GM12878 (cell line): ENCODE measurements around the gene GPR146. TPM values are rescaled to one million over a fixed set of nuclear protein-coding genes. Genes with fewer than 3 reads are reported as not detected.

ENCODE experiments used
- BACH1 ChIP-seq: fragments of 450-650 bp; IDR thresholded peaks from 2 replicates; pipeline ENCODE4 v1.6.1; 2017; ENCODE audit warnings: mild to moderate bottlenecking, borderline replicate concordance
- BRCA1 ChIP-seq: IDR thresholded peaks from 2 replicates; pipeline ENCODE4 v1.6.1; 2011; ENCODE audit warnings: low read depth, low read length, improper control_type of control experiment
- CREB1 ChIP-seq: IDR thresholded peaks from 2 replicates; pipeline ENCODE4 v1.6.1; 2012; ENCODE audit warnings: low read depth, mild to moderate bottlenecking, inconsistent platforms
- DPF2 ChIP-seq: fragments of 450-650 bp; IDR thresholded peaks from 2 replicates; pipeline ENCODE4 v1.6.1; 2017; ENCODE audit warnings: mild to moderate bottlenecking
- FOXK2 ChIP-seq: fragments of 450-650 bp; IDR thresholded peaks from 2 replicates; pipeline ENCODE4 v1.6.1; 2017; ENCODE audit warnings: mild to moderate bottlenecking, moderate library complexity
- IKZF1 ChIP-seq: fragments of 450-650 bp; conservative IDR thresholded peaks from 2 replicates; pipeline ENCODE4 v1.6.1; 2017; ENCODE audit warnings: antibody characterized with exemption, mild to moderate bottlenecking
- MXI1 ChIP-seq: fragments of 150-350 bp; IDR thresholded peaks from 2 replicates; pipeline ENCODE4 v1.6.1; 2011; ENCODE audit warnings: low read depth, mild to moderate bottlenecking, inconsistent platforms, low read length, improper control_type of control experiment
- POU2F2 ChIP-seq: IDR thresholded peaks from 3 replicates; pipeline ENCODE4 v1.6.1; 2011; ENCODE audit warnings: low read depth, mild to moderate bottlenecking, low read length, borderline replicate concordance
- RELA ChIP-seq: fragments of 450-650 bp; IDR thresholded peaks from 2 replicates; pipeline ENCODE4 v1.8.0; 2014; ENCODE audit warnings: borderline replicate concordance; ENCODE audit not compliant: partially characterized antibody
- SIN3A ChIP-seq: IDR thresholded peaks from 2 replicates; pipeline ENCODE4 v1.6.1; 2012; ENCODE audit warnings: low read depth, low read length, improper control_type of control experiment
- SMAD1 ChIP-seq: fragments of 450-650 bp; IDR thresholded peaks from 2 replicates; pipeline ENCODE4 v1.6.1; 2018; ENCODE audit warnings: mild to moderate bottlenecking, low read depth; ENCODE audit not compliant: partially characterized antibody
- YBX1 ChIP-seq: fragments of 450-650 bp; IDR thresholded peaks from 2 replicates; pipeline ENCODE4 v1.6.1; 2016; ENCODE audit warnings: antibody characterized with exemption
- polyA plus RNA-seq, 11 experiments: library from polyadenylated mRNA; depleted of rRNA in 4 of 11; unstranded in 6 of 11; stranded (reverse) in 5 of 11; fragments of >200 nt; fragmentation: Nextera tagmentation in 4 of 11; fragmentation: Illumina TruSeq in 1 of 11; extraction: Ambion mirVana in 4 of 11; extraction: Trizol in 1 of 11; gene quantifications; 1 replicate in 1 of 11; 2 replicates in 10 of 11; pipeline versions ENCODE4 v1.2.1 to v1.2.3, GENCODE V29; 2011 to 2016; ENCODE audit warnings: inconsistent platforms in 2 of 11, missing spikeins in 2 of 11, low read depth in 1 of 11
- total RNA-seq, 4 experiments: library from RNA; depleted of rRNA in 3 of 4; stranded (reverse); fragments of >200 nt in 3 of 4; fragmentation: Illumina TruSeq in 1 of 4; extraction: Trizol in 1 of 4; gene quantifications; 2 replicates each; pipeline versions ENCODE4 v1.2.1 to v1.2.3, GENCODE V29; 2013 to 2021
- TF ChIP-seq, protein P1 (sequence below): fragments of 450-650 bp; conservative IDR thresholded peaks from 2 replicates; pipeline ENCODE4 v1.6.1; 2017; ENCODE audit warnings: mild to moderate bottlenecking, moderate library complexity
- TF ChIP-seq, protein P2 (sequence below): fragments of 450-650 bp; formaldehyde crosslinking; IDR thresholded peaks from 2 replicates; pipeline ENCODE4 v1.4.0; 2022; ENCODE audit warnings: mild to moderate bottlenecking, moderate library complexity
- TF ChIP-seq, protein P3 (sequence below): IDR thresholded peaks from 2 replicates; pipeline ENCODE4 v1.6.1; 2012; ENCODE audit warnings: low read depth, low read length, improper control_type of control experiment
- TF ChIP-seq, protein P4 (sequence below): fragments of 450-650 bp; IDR thresholded peaks from 2 replicates; pipeline ENCODE4 v1.6.1; 2017; ENCODE audit warnings: mild to moderate bottlenecking
- TF ChIP-seq, protein P5 (sequence below): fragments of 450-650 bp; IDR thresholded peaks from 2 replicates; pipeline ENCODE4 v1.6.1; 2016; ENCODE audit warnings: mild to moderate bottlenecking

Gene GPR146
- total and polyA plus RNA-seq, 10 of the 15 experiments (the other 5 are each of a cell fraction or from before 2014, with no cell fraction given), result 0.19 to 12.0 (median 0.54) TPM; not detected in 2

DNA sequence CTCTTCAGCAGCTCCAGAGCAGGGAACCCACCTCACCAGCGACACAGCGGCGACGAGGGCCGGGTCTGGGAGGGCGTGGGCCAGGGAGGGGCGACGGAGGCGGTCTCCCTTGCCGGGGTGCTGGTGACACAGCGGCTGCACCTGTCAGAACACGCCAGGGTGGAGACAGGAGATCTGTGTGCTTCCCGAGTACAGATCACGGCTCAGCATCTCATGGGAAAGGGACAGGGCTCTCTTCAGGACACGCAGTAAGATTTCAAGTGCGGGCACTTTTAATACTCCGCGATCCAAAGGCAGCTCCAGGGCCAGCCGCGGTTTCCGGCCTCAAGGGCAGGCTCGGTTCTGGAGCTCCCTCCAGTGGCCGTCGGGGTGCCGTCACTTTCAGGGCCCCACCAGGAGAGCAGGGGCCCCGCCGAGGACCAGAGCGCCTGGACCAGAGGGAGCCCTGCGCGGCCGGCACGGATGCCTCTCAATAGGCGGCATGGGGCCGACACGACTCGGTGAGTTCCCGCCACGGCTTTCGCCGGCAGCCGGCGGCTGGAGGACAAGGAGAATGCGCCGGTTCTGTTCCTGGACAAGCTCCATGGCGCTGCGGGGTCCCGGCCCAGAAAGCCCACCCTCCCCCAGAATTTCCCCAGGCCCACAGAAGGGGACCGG is 21.4 kb downstream of the GPR146 start (continued):
- TF ChIP-seq, protein P1, sequence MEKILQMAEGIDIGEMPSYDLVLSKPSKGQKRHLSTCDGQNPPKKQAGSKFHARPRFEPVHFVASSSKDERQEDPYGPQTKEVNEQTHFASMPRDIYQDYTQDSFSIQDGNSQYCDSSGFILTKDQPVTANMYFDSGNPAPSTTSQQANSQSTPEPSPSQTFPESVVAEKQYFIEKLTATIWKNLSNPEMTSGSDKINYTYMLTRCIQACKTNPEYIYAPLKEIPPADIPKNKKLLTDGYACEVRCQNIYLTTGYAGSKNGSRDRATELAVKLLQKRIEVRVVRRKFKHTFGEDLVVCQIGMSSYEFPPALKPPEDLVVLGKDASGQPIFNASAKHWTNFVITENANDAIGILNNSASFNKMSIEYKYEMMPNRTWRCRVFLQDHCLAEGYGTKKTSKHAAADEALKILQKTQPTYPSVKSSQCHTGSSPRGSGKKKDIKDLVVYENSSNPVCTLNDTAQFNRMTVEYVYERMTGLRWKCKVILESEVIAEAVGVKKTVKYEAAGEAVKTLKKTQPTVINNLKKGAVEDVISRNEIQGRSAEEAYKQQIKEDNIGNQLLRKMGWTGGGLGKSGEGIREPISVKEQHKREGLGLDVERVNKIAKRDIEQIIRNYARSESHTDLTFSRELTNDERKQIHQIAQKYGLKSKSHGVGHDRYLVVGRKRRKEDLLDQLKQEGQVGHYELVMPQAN, result peak; percentile 20; the same call in 1 of the 2 replicates
- TF ChIP-seq SIN3A (peak; percentile 76; the same call in 1 of the 2 replicates), MXI1 (peak; percentile 42; the same call in 1 of the 2 replicates), BRCA1 (no peak), CREB1 (no peak), SMAD1 (no peak), DPF2 (peak; percentile 51; the same call in 1 of the 2 replicates), BACH1 (peak; percentile 15; the same call in 1 of the 2 replicates), IKZF1 (peak; percentile 83), YBX1 (no peak), RELA (peak; percentile 37), POU2F2 (peak; percentile 50; the same call in 2 of the 3 replicates), FOXK2 (no peak)
- TF ChIP-seq, protein P2, sequence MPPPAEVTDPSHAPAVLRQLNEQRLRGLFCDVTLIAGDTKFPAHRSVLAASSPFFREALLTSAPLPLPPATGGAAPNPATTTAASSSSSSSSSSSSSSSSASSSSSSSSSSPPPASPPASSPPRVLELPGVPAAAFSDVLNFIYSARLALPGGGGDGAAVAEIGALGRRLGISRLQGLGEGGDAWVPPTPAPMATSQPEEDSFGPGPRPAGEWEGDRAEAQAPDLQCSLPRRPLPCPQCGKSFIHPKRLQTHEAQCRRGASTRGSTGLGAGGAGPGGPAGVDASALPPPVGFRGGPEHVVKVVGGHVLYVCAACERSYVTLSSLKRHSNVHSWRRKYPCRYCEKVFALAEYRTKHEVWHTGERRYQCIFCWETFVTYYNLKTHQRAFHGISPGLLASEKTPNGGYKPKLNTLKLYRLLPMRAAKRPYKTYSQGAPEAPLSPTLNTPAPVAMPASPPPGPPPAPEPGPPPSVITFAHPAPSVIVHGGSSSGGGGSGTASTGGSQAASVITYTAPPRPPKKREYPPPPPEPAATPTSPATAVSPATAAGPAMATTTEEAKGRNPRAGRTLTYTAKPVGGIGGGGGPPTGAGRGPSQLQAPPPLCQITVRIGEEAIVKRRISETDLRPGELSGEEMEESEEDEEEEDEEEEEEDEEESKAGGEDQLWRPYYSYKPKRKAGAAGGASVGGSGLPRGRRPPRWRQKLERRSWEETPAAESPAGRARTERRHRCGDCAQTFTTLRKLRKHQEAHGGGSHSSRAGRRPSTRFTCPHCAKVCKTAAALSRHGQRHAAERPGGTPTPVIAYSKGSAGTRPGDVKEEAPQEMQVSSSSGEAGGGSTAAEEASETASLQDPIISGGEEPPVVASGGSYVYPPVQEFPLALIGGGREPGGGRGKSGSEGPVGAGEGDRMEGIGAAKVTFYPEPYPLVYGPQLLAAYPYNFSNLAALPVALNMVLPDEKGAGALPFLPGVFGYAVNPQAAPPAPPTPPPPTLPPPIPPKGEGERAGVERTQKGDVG (CRISPR knock-in tag), result no peak
- TF ChIP-seq, protein P3, sequence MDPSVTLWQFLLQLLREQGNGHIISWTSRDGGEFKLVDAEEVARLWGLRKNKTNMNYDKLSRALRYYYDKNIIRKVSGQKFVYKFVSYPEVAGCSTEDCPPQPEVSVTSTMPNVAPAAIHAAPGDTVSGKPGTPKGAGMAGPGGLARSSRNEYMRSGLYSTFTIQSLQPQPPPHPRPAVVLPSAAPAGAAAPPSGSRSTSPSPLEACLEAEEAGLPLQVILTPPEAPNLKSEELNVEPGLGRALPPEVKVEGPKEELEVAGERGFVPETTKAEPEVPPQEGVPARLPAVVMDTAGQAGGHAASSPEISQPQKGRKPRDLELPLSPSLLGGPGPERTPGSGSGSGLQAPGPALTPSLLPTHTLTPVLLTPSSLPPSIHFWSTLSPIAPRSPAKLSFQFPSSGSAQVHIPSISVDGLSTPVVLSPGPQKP, result peak; percentile 45; the same call in 1 of the 2 replicates
- TF ChIP-seq, protein P4, sequence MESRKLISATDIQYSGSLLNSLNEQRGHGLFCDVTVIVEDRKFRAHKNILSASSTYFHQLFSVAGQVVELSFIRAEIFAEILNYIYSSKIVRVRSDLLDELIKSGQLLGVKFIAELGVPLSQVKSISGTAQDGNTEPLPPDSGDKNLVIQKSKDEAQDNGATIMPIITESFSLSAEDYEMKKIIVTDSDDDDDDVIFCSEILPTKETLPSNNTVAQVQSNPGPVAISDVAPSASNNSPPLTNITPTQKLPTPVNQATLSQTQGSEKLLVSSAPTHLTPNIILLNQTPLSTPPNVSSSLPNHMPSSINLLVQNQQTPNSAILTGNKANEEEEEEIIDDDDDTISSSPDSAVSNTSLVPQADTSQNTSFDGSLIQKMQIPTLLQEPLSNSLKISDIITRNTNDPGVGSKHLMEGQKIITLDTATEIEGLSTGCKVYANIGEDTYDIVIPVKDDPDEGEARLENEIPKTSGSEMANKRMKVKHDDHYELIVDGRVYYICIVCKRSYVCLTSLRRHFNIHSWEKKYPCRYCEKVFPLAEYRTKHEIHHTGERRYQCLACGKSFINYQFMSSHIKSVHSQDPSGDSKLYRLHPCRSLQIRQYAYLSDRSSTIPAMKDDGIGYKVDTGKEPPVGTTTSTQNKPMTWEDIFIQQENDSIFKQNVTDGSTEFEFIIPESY, result no peak
- TF ChIP-seq, protein P5, sequence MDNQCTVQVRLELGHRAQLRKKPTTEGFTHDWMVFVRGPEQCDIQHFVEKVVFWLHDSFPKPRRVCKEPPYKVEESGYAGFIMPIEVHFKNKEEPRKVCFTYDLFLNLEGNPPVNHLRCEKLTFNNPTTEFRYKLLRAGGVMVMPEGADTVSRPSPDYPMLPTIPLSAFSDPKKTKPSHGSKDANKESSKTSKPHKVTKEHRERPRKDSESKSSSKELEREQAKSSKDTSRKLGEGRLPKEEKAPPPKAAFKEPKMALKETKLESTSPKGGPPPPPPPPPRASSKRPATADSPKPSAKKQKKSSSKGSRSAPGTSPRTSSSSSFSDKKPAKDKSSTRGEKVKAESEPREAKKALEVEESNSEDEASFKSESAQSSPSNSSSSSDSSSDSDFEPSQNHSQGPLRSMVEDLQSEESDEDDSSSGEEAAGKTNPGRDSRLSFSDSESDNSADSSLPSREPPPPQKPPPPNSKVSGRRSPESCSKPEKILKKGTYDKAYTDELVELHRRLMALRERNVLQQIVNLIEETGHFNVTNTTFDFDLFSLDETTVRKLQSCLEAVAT, result peak; percentile 43
